PC-9 (cell line): ENCODE results near the gene NUP42. TPM values are rescaled to one million over a fixed set of nuclear protein-coding genes. Genes with fewer than 3 reads are reported as not detected.
"Not testable (repeated sequence)": the region's sequence is repeated elsewhere in the genome, so short reads cannot be mapped to it uniquely, and the experiment has no call there.

Experiments used
- BruUV-seq: library from RNA; stranded (reverse); fragments of 400-500 nt; replicated peaks from 2 replicates; lab custom pipeline; 2021; lab: Mats Ljungman, UMichigan
- CTCF ChIA-PET: fragments of 300-600 bp; sonication (Branson Sonifier 250); formaldehyde crosslinking; loops from one replicate; lab custom pipeline; 2022; ENCODE audit warnings: antibody characterized with exemption; lab: Charles Lee
- POLR2A ChIA-PET: fragments of 300-600 bp; sonication (Branson Sonifier 250); formaldehyde crosslinking; loops from one replicate; lab custom pipeline; 2022; ENCODE audit warnings: antibody characterized with exemption; ENCODE audit not compliant: unreplicated experiment; lab: Charles Lee
- DNase-seq, 2 experiments: peaks; one replicate each; pipeline versions ENCODE4 v3.0.0 to v3.0.0-alpha.2; 2015 to 2022; ENCODE audit warnings: mixed read lengths in 1 of 2
- H2AFZ ChIP-seq: fragments of 200-600 bp; sonication (generic); 2 replicates; pipeline ENCODE4 v1.8.1; 2017; ENCODE audit warnings: antibody characterized with exemption
- H3F3A ChIP-seq: fragments of 200-600 bp; sonication (generic); 2 replicates; pipeline ENCODE4 v1.8.1; 2017; ENCODE audit warnings: antibody characterized with exemption, mild to moderate bottlenecking, low read depth; ENCODE audit not compliant: insufficient read depth
- H3K27ac ChIP-seq: fragments of 200-600 bp; sonication (generic); 2 replicates; pipeline ENCODE4 v1.6.1; 2016; ENCODE audit warnings: mixed run types
- H3K27me3 ChIP-seq: fragments of 200-600 bp; sonication (generic); 2 replicates; pipeline ENCODE4 v1.6.1; 2016; ENCODE audit warnings: low read depth, mixed run types; ENCODE audit not compliant: insufficient read depth
- H3K36me3 ChIP-seq: fragments of 200-600 bp; sonication (generic); 2 replicates; pipeline ENCODE4 v1.6.1; 2016; ENCODE audit warnings: low read depth, mixed run types
- H3K4me1 ChIP-seq: fragments of 200-600 bp; sonication (generic); replicated peaks from 2 replicates; pipeline ENCODE4 v1.6.1; 2016; ENCODE audit warnings: mixed run types; ENCODE audit not compliant: insufficient read depth
- H3K4me2 ChIP-seq: fragments of 200-600 bp; sonication (generic); 2 replicates; pipeline ENCODE4 v1.6.1; 2017; ENCODE audit warnings: mixed run types
- H3K4me3 ChIP-seq: fragments of 200-600 bp; sonication (generic); 2 replicates; pipeline ENCODE4 v1.6.1; 2016; ENCODE audit warnings: mixed run types
- H3K79me2 ChIP-seq: fragments of 200-600 bp; sonication (generic); 2 replicates; pipeline ENCODE4 v1.6.1; 2017; ENCODE audit warnings: low read depth, mixed run types
- H3K9me2 ChIP-seq: fragments of 200-600 bp; sonication (generic); 2 replicates; pipeline ENCODE4 v1.8.1; 2017; ENCODE audit warnings: mild to moderate bottlenecking; ENCODE audit not compliant: insufficient read depth
- H3K9me3 ChIP-seq: fragments of 200-600 bp; sonication (generic); 2 replicates; pipeline ENCODE4 v1.8.1; 2016; ENCODE audit warnings: low read depth; ENCODE audit not compliant: insufficient read depth
- H4K20me1 ChIP-seq: fragments of 200-600 bp; sonication (generic); 2 replicates; pipeline ENCODE4 v1.8.1; 2017; ENCODE audit not compliant: insufficient read depth
- EZH2 ChIP-seq: fragments of 200-600 bp; sonication (generic); IDR thresholded peaks from 2 replicates; pipeline ENCODE4 v1.8.0; 2017; ENCODE audit warnings: antibody characterized with exemption, low read depth
- intact Hi-C: fragments of 100-400 bp; cut with micrococcal nuclease; formaldehyde crosslinking; loops from one replicate; pipeline ENCODE4 v1.10.0; 2022; ENCODE audit not compliant: unreplicated experiment
- total RNA-seq: library from RNA; stranded (reverse); gene quantifications from 2 replicates; pipeline ENCODE4 v1.2.3, GENCODE V29; 2021
- TF ChIP-seq, protein P1 (sequence below): fragments of 200-600 bp; sonication (generic); conservative IDR thresholded peaks from 2 replicates; pipeline ENCODE4 v1.6.1; 2017; ENCODE audit warnings: mixed run types, antibody characterized with exemption, mild to moderate bottlenecking, moderate library complexity

NUP42 gene
- total RNA-seq, 1 experiment from 2014 or later, result 51.3 TPM

DNA sequence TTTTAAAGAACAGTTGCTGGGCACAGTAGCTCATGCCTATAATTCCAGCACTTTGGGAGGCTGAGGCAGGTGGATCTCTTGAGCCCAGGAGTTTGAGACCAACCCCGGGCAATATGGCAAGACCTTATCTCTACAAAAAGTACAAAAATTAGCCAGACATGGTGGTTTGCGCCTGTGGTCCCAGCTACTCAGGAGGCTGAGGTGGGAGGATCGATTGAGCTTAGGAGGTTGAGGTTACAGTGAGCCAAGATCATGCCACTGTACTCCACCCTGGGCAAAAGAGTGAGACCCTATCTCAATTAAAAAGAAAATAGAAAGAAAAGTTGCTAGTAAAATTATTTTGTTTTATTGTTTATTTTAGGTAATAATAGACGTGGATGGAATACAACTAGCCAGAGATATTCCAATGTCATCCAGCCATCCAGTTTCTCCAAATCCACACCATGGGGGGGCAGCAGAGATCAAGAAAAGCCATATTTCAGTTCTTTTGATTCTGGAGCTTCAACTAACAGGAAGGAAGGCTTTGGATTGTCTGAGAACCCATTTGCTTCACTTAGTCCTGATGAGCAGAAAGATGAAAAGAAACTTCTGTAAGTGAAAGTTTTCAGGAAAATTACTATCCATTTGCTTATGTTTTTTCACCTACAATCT is 3.0 kb downstream of the NUP42 start:
- Histone ChIP-seq H3K9me3 (no peaks in the 10 kb centered on the region), H3F3A (peaks cover 22% of the 10 kb centered on the region), H3K4me3 (no peak overlapping the region), H4K20me1 (peaks cover 30% of the 10 kb centered on the region), H3K36me3 (peaks cover 48% of the 10 kb centered on the region), H3K4me2 (peak overlapping the region; percentile 81), H3K27me3 (no peaks in the 10 kb centered on the region), H2AFZ (no peak overlapping the region), H3K79me2 (peaks cover 71% of the 10 kb centered on the region), H3K4me1 (peaks cover 27% of the 10 kb centered on the region), H3K27ac (no peak overlapping the region), H3K9me2 (no peaks in the 10 kb centered on the region)
- DNase-seq, result peak; percentile 34 to 55
- no TSS peak for BruUV-seq
- POLR2A ChIA-PET, result interaction anchor here (0.5 to 0.8 kb wide), 5 partner anchors 83 to 1771 kb away, joined by 3 to 10 read pairs (median 5); no protein-coding TSS in a partner anchor
- CTCF ChIA-PET, result interaction anchor here (0.5 to 1.5 kb wide), 6 partner anchors 88 to 612 kb away, joined by 3 to 13 read pairs (median 3); no protein-coding TSS in a partner anchor
- TF ChIP-seq, protein P1, sequence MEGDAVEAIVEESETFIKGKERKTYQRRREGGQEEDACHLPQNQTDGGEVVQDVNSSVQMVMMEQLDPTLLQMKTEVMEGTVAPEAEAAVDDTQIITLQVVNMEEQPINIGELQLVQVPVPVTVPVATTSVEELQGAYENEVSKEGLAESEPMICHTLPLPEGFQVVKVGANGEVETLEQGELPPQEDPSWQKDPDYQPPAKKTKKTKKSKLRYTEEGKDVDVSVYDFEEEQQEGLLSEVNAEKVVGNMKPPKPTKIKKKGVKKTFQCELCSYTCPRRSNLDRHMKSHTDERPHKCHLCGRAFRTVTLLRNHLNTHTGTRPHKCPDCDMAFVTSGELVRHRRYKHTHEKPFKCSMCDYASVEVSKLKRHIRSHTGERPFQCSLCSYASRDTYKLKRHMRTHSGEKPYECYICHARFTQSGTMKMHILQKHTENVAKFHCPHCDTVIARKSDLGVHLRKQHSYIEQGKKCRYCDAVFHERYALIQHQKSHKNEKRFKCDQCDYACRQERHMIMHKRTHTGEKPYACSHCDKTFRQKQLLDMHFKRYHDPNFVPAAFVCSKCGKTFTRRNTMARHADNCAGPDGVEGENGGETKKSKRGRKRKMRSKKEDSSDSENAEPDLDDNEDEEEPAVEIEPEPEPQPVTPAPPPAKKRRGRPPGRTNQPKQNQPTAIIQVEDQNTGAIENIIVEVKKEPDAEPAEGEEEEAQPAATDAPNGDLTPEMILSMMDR, result peak; percentile 67
- no peak for TF ChIP-seq EZH2
- intact Hi-C loops, result loop anchor here (1.0 to 10.0 kb wide), 6 partner anchors 88 to 623 kb away; partner anchors contain the start of gene IL6

DNA sequence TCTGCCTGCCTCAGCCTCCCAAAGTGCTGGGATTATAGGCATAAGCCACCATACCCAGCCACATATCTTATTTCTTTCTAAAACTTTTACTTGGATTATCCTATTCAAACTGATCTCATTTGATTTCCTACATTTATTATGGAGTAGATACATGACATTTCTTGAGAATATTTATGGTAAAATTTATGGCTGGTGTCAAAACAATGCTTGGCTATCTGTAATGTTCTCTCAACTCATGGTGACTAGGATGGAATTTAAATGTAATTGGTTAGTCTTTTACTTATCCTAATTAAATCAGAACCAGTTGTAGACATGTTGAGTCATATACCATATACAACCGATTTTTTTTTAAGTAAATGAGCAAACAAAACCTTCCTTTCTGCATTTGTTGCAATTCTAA is 4.1 kb downstream of the NUP42 start:
- Histone ChIP-seq H3K9me3 (no peaks in the 10 kb centered on the region), H3K27ac (no peak overlapping the region), H3K79me2 (peaks cover 71% of the 10 kb centered on the region), H3K4me2 (no peak overlapping the region), H4K20me1 (peaks cover 33% of the 10 kb centered on the region), H3K9me2 (no peaks in the 10 kb centered on the region), H3K4me1 (peaks cover 22% of the 10 kb centered on the region), H3K27me3 (no peaks in the 10 kb centered on the region), H3F3A (peaks cover 23% of the 10 kb centered on the region), H2AFZ (no peak overlapping the region), H3K4me3 (no peak overlapping the region), H3K36me3 (peaks cover 54% of the 10 kb centered on the region)
- POLR2A ChIA-PET, result no interaction called here
- TF ChIP-seq EZH2, result no peak
- TF ChIP-seq, protein P1, result no peak
- no peak for DNase-seq
- intact Hi-C loops, result loop anchor here (1.0 to 10.0 kb wide), 4 partner anchors 87 to 509 kb away; no protein-coding TSS in a partner anchor
- CTCF ChIA-PET, result no interaction called here
- BruUV-seq, result no TSS peak

DNA sequence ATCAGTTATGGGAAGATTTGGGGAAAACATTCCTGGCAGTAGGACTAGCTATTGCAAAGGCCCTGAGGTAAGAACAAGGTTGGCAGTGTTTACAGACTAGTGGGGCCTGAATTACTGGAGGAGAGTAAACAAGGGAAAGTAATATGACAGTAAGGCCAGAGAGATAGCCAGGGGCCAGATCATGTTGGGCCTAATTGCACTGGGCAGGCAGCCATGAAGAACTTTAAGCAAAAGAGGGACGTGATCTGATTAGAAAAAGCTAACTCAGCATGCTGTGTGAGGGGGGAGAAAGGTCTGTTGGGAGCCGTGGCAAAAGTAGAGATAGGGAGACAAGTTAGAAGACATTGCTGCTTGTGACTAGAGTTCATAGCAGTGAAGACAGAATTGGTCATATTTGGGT is 9.2 kb downstream of the NUP42 start:
- Histone ChIP-seq H3K27ac (no peak overlapping the region), H3K27me3 (no peaks in the 10 kb centered on the region), H3K36me3 (peaks cover 58% of the 10 kb centered on the region), H3K9me2 (no peaks in the 10 kb centered on the region), H3K4me1 (no peaks in the 10 kb centered on the region), H4K20me1 (peaks cover 18% of the 10 kb centered on the region), H2AFZ (no peak overlapping the region), H3F3A (peaks cover 6% of the 10 kb centered on the region; the same call in 1 of the 2 replicates), H3K4me3 (no peak overlapping the region), H3K9me3 (no peaks in the 10 kb centered on the region), H3K4me2 (no peak overlapping the region), H3K79me2 (peaks cover 31% of the 10 kb centered on the region)
- DNase-seq, result no peak
- POLR2A ChIA-PET, result no interaction called here
- no TSS peak for BruUV-seq
- intact Hi-C loops, result no loop called here
- TF ChIP-seq, protein P1, result no peak
- TF ChIP-seq EZH2, result no peak
- CTCF ChIA-PET, result no interaction called here

DNA sequence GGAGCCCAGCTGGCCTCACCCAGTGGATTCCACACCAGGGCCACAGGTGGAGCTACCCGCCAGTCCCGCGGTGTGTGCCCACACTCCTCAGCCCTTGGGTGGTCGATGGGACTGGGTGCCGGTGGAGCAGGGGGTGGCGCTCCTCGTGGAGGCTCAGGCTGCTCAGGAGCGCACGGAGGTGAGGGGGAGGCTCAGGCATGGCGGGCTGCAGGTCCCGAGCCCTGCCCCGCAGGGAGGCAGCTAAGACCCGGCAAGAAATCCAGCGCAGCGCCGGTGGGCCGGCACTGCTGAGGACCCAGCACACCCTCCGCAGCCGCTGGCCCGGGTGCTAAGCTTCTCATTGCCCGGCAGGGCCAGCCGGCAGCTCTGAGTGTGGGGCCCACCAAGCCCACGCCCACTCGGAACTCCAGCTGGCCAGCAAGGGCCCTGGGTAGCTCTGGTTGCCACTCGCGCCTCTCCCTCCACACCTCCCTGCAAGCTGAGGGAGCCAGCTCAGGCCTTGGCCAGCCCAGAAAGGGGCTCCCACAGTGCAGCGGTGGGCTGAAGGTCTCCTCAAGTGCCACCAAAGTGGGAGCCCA is 11.9 kb downstream of the NUP42 start:
- H4K20me1 ChIP-seq, H3K27me3 ChIP-seq, H3K9me2 ChIP-seq, H2AFZ ChIP-seq, H3K27ac ChIP-seq, POLR2A ChIA-PET, H3K4me1 ChIP-seq, BruUV-seq, H3K4me2 ChIP-seq, intact Hi-C loops, DNase-seq, H3K4me3 ChIP-seq, CTCF ChIA-PET, H3K9me3 ChIP-seq: not testable (repeated sequence)
- Histone ChIP-seq H3K36me3 (peaks cover 50% of the 10 kb centered on the region), H3K79me2 (peaks cover 11% of the 10 kb centered on the region; the same call in 1 of the 2 replicates), H3F3A (peaks cover 13% of the 10 kb centered on the region)
